Measurements from ENCODE around the gene ABHD17C.
A peak's percentile ranks its signal among the peaks of the same experiment; 100 is the strongest.
"Not testable (repeated sequence)": the region's sequence is repeated elsewhere in the genome, so short reads cannot be mapped to it uniquely, and the experiment has no call there.

The ABHD17C gene

DNA sequence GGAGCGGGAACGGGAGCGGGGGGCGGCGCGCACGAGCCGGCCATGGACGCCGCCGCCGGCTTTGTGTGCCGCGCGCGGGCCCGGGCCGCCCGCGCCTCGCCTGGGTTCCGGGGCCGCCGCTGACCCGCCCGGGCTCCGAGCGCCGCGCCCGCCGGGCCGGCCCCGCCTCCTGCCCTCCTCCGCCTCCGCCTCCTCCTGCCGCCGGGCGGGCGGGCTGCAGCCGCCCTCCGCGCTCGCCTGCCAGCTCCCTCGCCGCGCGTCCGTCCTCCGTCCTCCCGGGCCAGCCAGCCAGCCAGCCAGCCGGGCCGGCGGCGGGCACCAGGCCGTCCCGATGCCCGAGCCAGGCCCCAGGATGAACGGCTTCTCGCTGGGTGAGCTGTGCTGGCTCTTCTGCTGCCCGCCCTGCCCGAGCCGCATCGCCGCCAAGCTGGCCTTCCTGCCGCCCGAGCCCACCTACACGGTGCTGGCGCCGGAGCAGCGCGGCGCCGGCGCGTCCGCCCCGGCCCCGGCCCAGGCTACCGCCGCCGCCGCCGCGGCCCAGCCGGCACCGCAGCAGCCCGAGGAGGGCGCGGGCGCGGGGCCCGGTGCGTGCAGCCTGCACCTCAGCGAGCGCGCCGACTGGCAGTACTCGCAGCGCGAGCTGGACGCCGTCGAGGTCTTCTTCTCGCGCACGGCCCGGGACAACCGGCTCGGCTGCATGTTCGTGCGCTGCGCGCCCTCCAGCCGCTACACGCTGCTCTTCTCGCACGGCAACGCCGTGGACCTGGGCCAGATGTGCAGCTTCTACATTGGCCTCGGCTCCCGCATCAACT is at the start of gene ABHD17C:
Gene ABHD17C, plus strand, starts transcription at position 212 of the 812 bp plus-strand sequence. Its CDS starts 120 bp downstream, at position 332.
- DNase-seq: peak in 37 of 56 donors; percentile 11 to 66 (median 35)

DNA sequence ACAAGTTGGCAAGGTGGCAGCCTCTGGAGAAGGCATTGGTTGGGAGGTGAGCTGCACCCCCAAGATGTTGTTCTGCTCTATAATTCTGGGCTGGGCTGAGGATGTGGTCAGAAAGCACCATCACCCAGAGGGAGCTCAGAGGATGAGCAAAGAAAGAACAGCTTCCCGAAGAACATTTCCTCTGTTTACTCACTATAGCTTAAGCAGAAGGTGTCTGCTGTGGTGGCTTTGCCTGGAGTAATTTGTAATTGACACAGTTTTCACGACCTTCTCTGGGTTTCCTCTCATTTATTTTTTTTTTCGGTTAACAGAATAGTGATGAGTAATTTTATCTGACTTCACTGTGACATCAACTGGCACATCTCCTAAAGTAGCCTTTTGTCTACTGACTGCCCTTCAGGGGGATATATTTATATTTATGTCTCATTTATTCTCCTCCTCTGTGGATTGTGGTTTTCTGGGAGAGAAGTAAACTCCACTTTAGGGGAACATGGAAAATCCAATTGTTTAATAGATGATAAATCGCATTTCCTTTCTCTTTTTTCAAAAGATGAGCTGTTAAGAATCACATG is 49.5 kb upstream of the ABHD17C start:
- no peak for DNase-seq

DNA sequence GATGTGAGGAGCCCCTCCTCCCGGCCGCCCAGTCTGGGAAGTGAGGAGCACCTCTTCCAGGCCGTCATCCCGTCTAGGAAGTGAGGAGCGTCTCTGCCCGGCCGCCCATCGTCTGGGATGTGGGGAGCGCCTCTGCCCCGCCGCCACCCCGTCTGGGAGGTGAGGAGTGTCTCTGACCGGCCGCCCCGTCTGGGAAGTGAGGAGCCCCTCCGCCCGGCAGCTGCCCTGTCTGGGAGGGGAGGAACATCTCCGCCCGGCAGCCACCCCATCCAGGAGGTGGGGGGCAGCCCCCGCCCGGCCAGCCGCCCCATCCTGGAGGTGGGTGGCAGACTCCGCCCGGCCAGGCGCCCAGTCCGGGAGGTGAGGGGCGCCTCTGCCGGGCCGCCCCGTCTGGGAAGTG is 47.7 kb upstream of the ABHD17C start:
- not testable (repeated sequence) for DNase-seq

DNA sequence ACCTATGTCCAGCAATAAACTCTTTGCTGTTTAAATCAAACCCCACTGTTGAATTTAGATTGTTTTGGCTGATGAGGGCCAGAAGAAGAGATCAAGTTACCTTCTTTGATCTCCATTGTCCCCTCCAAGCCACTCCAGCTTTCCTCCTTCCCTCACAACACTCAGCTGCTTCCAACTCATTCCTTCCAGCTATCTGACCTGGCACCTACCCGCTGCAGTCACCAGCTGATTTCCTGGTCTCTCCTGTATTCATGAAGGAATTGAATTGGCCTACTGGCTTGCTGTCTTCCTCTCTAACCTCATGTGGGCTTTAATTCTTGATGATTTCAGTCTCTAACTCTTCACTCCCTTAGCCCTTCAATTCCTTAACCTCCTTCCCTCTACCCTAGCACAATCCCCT is 40.8 kb upstream of the ABHD17C start:
- DNase-seq: no peak

DNA sequence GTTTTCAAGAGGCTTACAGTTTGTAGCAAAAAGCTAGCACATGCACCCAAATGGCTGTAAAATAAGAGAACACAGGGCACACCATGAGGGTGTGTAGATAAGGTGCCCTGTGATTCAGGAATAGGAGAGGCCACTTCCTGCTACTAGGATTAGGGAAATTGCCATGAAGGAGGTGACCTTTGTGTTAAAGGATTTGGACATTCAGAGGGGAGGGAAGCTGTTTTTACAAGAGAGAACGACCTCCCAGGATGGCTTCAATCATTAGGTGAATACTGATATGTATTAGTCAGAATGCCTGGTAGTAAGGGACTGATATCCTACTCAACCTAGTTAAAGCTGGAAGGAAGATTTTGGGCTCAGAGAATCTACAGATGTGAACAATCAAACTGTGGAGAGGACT is 35.7 kb upstream of the ABHD17C start:
- DNase-seq: no peak

DNA sequence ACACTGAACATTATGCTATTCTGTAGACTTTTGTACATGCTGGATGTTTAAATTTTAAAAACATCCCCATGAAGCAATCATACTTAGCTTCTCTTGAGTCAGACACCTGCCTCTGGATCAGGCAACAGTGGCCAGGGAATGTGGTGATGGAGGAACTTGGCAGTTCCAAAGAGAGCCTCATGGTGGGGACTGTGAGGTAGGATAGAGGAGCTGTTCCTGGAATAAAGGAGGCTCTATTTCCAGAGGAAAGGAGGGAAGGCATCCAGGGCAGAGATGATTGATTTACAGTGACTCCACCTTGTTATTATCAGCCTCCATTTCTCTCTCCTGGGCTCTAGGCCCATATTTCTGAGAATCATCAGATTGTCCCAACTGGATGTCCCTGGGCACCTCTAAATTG is 35.0 kb upstream of the ABHD17C start:
- DNase-seq: no peak

DNA sequence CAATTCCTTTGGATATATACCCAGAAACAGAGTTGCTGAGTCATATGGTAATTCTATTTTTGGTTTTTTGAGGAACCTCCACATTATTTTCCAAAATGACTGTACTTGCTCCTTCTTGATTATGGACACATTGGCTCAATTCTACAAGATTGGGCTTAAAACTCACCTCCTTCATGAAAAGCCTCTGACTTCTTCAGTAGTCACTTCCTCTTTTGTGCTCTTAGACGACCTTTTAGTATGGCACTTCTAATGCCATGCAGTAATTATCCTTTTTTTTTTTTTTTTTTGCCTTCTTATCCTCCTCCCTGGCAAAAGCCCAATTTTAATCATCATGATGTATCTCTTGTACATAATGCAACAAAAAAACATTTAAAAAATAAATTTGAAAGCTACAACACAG is 33.0 kb upstream of the ABHD17C start:
- DNase-seq: no peak

DNA sequence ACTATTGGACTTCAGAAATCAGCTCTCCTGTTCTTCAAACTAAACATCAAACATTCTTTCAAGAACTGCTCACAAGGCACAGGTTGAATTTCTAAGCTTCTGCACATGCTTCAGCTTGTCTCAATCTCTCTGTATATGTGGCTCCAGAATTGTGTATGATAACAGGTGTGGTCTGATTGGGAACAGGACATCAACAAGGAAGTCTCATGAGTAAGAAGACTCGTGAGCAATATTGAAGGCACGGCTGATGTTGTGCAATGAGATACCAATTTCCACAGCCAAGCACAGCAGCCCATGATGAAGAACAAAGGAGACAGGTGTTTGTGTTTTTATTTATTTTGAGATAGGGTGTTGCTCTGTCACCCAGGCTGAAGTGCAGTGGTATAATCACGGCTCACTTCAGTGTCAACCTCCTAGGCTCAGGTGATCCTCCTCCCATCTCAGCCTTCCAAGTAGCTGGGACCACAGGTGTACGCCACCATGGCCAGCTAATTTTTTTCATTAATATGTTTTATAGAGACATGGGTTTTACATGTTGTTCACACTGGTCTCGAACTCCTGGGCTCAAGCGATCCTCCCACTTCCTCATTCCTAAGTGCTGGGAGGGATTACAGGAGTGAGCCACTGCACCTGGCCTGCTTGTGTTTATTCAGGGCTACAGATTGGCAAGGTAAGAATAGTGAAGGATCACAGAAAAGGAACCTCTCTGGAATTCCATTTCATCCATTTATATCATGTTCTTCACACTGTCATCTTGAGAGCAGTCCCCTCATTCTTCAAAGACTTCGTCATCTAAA is 32.2 kb upstream of the ABHD17C start:
- DNase-seq: no peak

DNA sequence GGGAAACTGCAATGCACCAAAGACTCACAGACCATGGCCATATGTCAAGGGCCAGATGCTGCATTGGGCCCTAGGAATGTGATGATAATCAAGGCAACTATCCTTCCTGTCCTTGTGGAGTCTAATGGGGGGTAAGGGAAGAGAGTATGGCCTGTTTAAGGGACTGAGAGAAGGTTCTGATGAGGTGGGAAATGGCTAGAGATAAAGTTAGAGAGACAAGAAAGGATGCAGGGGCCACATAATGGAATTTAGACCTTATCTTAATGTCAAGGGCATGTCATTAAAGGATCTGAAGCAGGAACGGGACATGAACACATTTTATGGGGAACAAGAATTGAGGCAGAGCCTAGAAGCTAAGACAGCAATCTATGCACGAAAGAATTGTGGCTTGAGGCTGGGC is 30.0 kb upstream of the ABHD17C start:
- DNase-seq: no peak

DNA sequence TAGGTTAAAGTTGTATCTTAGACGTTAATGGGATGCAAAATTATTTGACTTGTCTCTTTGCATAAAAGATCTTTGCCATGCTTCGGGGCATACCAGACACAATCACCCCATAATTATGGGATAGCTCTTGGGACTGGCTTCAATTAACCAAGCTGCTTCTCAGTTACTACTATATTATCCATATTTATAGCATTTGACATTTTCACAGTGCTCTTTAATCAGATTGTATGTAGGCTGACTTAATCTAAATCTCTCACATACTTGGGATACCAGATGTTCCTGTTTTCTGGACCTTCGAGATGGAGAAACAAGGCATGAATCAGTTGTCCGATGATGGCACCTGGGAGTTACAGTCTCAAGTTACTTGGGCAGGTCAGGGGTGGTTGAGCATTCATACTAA is 27.2 kb upstream of the ABHD17C start:
- DNase-seq: no peak

DNA sequence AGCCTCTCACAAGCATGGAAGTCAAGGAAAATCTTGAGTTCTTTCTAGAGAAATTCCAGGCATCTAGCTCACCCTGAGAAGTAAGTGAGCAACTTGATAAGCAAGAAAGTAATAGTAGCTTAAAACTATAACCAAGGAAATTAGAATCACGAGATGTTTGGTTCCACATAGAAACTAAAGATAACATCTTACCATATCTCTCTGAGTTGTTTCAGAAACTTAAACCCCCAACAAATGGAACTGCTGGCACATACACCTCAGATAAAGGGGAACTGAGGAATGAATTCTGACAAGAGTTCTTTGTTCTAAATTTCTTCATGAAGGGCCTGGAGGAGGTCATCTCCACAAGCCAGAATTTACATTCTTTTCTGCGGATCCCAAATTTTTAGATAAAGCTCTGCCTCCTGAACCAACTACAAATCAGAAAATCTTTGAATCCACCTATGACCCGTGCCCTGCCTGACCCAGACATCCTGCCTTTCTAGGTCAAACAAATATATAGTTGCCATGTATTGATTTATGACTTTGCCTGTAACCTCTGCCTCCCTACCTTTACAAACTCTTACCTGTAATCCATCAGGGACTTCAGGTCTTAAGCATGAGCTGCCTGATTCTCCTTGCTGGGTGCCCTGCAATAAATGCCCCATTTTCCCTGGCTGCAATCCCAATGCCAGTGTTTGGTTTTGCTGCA is 26.4 kb upstream of the ABHD17C start:
- DNase-seq: no peak

DNA sequence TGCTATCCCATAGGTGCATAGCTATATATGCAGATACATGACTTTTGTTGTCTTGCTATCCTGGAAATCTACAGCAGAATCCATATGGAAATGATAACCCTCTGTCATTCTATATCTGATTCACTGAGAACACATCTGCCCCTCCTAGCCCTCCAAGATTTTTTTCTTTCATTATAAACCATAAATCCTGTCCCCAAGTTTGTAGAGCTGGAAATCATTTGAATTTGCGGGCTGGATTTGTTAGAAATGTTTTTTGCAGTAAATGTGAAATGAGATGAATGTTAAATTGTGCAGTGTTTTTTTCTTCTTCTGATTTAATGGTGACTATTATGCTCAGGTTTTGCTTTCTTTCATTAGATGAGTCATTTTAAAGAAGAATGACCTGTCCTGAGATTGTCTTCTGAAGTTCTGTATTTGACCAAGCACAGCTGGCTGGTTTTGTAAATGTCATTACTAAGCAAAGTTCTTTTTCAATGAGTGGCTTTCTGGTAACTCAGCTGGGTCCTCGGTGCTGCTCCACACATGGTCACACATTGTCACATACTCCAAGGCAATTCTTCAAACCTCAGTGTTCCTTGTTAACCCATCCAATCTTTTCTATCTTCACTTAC is 25.3 kb upstream of the ABHD17C start:
- no peak for DNase-seq

DNA sequence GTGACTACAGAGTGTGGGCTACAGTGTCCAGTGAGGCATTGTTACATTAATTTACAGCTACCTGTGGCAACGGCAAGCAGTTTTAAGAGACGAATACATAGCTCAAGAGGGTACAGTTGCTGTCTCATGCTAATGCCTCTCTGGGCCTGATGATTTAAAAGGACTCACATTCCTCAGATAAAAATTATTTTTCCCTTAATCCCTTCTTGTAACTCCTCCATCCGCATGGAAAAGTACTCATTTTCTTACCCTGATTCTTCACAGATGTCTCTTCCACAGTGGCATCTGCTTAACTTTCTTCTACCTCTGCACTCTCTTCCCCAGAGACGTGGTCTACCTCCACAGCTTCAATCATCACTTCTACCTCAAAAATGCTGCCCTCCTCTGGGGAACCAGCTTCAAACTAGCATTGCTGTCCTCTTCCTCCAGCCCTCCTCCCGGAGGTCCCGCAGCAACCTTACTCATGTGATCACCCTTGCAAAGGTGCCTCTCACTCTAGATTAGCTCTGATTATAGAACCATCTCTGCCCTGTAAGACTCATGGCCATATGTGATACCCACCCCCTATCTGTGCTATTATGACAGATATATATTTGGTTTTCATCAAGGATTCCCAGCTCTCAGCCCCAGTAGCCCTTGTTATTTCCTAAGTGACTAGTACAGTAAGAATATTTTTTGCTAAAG is 21.4 kb upstream of the ABHD17C start:
- no peak for DNase-seq

DNA sequence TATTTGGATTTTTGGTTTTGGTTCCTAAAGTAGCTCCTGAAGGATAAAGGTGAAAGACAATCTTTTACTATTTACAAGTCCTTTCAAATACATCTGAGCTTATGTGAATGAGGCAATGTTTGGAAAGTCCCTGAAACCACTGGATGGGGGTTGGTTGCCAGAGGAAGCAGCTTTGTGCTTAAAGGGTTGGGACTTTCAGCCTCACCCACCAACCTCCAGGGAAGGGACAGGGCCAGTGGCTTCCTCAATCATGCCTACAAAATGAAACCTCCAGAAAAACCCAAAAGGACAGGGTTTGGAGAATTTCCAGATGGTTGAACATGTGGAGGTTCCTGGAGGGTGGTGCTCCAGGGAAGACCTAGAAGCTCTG is 20.9 kb upstream of the ABHD17C start:
- DNase-seq: no peak

DNA sequence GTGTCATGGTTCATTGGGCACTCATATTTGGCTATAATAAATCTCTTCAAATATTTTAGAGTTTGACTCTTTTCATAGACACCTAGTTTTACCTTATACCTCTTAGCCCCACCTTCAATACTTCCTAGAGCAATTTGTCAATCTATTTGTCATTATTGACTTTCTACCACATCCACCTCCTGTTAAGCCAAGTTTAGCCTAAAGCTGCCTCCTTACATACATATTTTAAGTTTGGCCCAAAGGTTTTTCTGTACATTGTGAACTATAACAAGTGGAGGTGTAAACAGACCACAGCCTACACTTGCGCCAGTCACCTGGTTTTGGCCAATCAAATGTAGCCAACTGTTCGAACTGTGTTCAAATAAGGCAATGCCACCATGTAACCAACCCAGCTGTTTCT is 18.1 kb upstream of the ABHD17C start:
- DNase-seq: no peak

DNA sequence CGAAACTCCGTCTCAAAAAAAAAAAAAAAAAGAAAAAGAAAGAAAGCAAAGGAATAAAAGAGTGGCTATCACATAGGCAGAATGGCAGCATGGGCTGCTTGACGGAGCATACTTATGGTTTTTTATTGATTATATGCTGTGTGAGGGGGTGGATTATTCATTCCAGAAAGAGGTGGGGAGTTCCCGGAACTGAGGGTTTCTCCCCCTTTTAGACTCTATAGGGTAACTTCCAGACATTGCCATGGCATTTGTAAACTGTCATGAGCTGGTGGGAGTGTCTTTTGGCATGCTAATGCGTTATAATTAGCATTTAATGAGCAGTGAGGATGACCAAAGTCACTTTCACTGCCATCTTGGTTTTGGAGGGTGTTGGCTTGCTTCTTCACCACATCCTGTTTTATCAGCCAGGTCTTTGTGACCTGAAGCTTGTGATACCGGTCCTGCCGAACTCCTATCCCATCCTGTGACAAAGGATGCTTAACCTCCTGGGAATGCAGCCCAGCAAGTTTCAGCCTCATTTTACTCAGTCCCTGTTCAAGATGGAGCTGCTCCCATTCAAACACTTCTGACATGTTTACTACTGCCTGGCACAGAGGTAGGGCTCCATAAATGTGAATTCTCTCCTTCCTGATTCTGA is 15.8 kb upstream of the ABHD17C start:
- no peak for DNase-seq

DNA sequence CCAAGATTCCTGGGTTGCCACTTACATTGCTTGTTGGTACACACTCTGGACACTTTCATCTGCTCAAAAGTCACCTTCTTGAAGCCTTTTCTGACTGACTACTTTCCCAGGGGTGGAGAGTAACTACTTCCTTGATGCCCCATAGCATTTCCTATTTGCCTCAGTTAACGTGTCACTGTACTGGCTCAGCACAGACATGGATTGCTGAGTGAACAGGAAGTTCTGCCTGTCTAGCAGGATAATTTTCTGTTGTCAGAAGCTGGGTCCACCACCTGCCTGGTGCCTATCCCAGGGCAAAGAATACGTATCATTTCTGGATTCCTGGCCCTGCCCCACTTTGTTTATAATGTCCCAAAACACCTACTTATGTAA is 15.3 kb upstream of the ABHD17C start:
- DNase-seq: no peak

DNA sequence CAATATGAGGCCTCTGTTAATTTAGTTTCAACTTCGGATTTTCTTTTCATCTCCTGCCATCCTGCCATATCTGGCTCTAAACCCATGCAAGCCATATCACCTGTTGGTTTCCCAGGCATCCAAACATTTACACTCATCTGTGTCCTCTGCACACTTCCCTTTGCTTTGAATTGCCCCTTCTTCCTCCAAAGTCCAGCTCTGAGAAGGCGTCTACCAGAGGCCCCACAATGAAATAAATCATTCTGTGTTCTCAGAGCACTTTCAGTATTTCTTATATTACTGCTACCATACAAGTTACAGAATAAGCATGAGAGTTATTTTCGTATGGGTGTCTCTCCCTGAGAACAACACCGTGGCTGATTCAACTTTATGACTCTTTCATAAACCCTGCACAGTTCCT is 12.9 kb upstream of the ABHD17C start:
- no peak for DNase-seq

DNA sequence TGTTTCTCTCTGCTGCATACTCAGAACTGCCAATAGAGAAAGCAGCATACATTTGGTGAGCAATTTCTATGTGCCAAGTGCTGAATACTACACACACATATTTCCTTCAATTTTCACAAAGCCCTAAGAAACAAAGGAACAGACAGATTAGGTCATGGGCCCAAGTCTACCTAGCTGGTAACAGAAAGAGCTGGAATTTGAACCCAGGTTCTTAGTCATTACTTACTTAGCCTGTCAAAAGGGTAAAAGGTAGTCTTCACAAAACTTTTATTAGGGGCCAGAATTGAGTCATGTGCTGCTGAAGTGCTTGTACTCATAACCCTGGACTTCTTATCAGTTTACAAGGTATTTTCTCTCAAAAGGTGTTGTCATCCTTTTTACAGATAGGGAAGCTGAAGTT is 10.4 kb upstream of the ABHD17C start:
- DNase-seq: no peak

DNA sequence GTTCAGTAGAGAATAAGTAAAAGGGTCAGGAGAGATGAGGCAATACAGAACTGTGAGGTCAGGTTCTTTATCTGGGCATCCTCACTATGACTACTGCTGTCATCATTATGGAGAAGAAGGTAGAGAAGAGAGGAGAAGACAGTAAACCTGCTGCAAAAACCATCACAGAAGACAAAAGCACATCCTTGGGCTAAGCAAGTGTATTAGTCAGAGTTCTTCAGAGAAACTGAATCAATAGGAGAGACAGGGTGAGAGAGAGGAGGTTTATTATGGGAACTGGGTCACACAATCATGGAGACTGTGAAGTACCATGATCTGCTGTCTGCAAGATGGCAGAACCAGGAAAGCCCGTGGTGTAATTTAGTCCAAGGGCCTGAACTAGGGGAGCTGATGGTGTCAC is 9.5 kb upstream of the ABHD17C start:
- DNase-seq: no peak

Data from nucleus accumbens (tissue), 56 donors.